SU-DHL-6 (cell line): Measurements from ENCODE around the gene KDM4B.

ENCODE experiments used
- EZH2phosphoT487 ChIP-seq: fragments of 200-600 bp; sonication (generic), shearing (Covaris generic); conservative IDR thresholded peaks from 2 replicates; pipeline ENCODE4 v1.6.1; 2018; ENCODE audit warnings: mild to moderate bottlenecking, antibody characterized with exemption, low read length, moderate library complexity, mixed read lengths
- TF ChIP-seq, protein P1 (sequence below): fragments of 200-600 bp; sonication (generic); IDR thresholded peaks from one replicate; pipeline ENCODE4 v1.5.1; 2017; ENCODE audit warnings: antibody characterized with exemption, mild to moderate bottlenecking, low read length, moderate library complexity; ENCODE audit not compliant: insufficient read depth, poor library complexity, severe bottlenecking

DNA sequence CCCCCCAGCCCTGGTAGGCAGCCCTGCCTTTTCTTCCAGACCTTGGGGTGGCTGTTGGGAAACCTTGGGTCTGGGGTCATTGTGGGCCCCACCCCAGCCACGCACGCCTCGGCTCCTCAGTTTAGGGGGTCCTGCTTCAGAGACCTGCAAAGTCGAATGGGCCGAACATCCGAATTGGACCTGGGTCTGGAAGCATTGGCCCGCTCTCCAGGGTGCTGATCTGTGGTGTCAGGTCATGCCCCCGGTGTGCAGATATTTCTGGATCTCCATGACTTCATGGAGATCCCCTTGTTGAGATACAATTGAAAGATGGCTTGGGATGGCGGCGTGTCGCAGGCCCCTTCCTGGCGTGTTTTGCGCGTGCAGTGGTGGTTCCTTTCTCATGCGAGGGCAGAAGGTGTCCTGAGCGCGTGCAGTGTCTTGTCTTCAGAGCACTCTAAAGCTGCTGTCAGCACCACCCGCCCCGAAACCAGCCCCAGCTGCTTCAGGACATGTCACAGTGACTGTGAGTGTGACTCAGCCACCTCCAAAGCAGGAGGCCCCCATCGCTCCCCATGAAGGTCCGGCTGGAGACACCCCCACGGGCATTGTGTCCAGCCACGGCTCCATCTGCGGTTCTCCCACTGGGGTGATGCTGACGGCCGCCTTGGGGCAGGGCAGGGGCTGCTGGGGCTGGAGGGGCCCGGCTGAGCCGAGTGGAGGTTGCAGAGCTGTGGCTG is 112.7 kb downstream of the KDM4B start:
- TF ChIP-seq, protein P1, sequence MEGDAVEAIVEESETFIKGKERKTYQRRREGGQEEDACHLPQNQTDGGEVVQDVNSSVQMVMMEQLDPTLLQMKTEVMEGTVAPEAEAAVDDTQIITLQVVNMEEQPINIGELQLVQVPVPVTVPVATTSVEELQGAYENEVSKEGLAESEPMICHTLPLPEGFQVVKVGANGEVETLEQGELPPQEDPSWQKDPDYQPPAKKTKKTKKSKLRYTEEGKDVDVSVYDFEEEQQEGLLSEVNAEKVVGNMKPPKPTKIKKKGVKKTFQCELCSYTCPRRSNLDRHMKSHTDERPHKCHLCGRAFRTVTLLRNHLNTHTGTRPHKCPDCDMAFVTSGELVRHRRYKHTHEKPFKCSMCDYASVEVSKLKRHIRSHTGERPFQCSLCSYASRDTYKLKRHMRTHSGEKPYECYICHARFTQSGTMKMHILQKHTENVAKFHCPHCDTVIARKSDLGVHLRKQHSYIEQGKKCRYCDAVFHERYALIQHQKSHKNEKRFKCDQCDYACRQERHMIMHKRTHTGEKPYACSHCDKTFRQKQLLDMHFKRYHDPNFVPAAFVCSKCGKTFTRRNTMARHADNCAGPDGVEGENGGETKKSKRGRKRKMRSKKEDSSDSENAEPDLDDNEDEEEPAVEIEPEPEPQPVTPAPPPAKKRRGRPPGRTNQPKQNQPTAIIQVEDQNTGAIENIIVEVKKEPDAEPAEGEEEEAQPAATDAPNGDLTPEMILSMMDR: no peak
- TF ChIP-seq EZH2phosphoT487: no peak
